ENCODE data around the gene CHCHD4. TPM values are rescaled to one million over a fixed set of nuclear protein-coding genes. Genes with fewer than 3 reads are reported as not detected.

CHCHD4 gene
- total and polyA plus RNA-seq, 10 donors: 8.4 to 17.1 (median 9.9) TPM

DNA sequence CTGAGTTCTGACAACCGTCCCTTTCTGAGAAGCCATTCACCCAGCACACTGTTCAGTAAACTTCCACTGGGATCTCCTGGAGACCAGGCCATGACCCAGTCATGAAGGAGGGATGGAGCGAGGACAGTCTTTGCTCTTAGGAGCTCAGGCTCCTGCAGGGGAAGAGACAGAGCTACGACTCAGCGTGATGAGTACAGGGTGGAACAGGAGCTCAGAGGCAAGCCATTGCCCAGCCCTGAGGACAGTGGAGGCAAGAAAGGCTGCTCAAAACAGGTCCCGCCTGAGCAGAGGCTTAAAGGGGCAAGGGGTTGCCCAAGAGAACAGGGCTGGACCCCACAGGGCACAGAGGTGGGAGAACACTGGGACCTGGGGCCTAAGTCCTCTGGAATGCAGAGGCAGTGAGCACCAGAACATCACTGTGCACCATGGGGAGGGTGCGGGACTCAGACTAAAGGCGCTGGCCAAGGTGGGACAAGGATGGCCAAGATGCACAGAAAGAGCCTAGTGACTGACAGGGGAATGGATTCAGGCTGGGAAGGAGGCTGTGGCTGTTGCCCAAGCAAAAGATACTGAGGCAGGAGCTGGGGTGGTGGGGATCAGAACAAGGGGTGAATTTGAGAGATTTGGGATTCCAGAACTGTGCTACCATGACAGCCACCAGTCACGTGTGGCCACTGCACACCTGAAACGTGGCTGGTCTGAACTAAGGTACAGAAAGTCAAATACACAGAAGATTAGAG, 26.0 kb upstream of the CHCHD4 start:
- no peak overlapping the region for H3K27ac ChIP-seq
- peaks cover 0 to 25% (median 11%) of the 10 kb centered on the region in 6 donors for H3K4me1 ChIP-seq
- H3K36me3 ChIP-seq: peaks cover 0 to 99% (median 64%) of the 10 kb centered on the region in 6 donors
- no peak for TF ChIP-seq POLR2A (IDR thresholded peaks at IDR 0.05)
- no peak for TF ChIP-seq POLR2AphosphoS5 (IDR thresholded peaks at IDR 0.05)
- TF ChIP-seq, protein P1, sequence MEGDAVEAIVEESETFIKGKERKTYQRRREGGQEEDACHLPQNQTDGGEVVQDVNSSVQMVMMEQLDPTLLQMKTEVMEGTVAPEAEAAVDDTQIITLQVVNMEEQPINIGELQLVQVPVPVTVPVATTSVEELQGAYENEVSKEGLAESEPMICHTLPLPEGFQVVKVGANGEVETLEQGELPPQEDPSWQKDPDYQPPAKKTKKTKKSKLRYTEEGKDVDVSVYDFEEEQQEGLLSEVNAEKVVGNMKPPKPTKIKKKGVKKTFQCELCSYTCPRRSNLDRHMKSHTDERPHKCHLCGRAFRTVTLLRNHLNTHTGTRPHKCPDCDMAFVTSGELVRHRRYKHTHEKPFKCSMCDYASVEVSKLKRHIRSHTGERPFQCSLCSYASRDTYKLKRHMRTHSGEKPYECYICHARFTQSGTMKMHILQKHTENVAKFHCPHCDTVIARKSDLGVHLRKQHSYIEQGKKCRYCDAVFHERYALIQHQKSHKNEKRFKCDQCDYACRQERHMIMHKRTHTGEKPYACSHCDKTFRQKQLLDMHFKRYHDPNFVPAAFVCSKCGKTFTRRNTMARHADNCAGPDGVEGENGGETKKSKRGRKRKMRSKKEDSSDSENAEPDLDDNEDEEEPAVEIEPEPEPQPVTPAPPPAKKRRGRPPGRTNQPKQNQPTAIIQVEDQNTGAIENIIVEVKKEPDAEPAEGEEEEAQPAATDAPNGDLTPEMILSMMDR (IDR thresholded peaks at IDR 0.05 in 8 of 11, conservative IDR thresholded peaks at IDR 0.05 in 3 of 11): no peak
- no peaks in the 10 kb centered on the region for H3K9me3 ChIP-seq
- WGBS, 5 donors: 94 to 98% (median 95%) methylated on average over 9 of the region's 9 CpGs
- no peak for DNase-seq
- intact Hi-C loops (cut with DNase I; ENCODE audit: low total_unique reads): no loop called here
- H3K27me3 ChIP-seq (replicated peaks in 1 of 7): no peaks in the 10 kb centered on the region
- no peak overlapping the region for H3K4me3 ChIP-seq

DNA sequence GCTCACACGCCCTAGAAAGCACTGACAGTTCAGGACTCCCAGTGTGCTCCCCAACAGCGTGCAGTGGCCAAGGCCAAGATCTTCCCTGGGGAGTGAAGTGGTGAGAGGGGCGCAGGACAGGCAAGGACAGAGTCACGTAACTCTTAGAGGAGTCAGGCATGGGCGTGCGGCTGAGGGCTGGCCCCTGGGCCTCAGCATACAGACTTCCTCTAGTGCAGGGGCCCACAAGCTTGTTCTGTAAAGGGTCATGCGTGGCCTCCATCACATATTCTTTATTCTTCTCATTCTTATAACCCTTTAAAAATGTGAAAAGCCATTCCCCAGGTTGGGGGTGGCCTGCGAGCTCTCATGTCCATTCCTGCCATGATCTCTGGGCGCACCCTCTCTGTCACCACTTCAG, 25.4 kb upstream of the CHCHD4 start:
- TF ChIP-seq, protein P1 (IDR thresholded peaks at IDR 0.05 in 8 of 11, conservative IDR thresholded peaks at IDR 0.05 in 3 of 11): no peak
- peak in 1 of 3 donors; percentile 18 for TF ChIP-seq POLR2AphosphoS5 (IDR thresholded peaks at IDR 0.05)
- no peak for DNase-seq
- H3K27ac ChIP-seq: no peak overlapping the region

DNA sequence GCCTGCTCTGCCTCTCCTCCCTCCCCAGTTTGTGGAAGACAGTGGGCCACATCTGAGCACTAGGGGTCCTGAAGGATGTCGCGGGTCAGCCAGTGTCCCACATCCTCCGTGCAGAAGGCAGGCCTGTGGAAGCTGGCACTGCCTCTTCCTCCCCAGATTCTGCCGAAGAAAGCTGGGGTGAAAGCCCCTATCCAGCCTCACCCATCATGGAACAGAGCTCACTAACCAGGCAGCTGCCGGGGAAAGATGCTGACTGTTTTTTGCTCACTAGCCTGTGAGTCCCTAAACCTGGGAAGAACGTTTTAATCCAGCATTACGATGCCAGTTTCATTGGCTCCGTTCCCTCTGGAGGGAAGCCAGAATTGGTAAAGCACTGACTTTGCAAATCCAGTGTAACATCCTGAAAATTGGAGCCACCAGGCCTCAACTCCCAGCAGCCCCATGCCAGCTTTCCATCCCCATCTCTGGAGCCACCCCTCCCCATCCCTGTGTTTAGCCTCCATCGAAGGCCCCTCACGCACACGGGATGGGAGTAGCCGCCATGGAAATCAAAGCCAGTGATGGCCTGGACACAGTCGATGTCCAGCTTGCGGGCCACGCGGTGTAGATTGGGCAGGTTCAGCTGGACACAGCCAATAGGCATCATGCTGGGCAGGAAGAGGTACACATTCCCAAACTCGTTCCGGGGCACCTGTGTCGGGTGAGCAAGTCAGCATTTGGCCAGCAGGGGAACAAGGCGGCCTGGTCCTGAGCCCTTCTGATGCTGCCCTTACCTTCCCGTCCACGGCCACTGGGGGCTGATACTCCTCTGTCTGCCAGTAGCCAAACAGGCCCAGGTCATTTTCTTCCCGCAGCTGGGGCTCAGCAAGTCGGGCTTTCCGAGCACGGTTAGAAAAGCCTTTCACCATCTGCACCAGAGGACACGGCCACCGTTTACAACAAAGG, 23.6 kb upstream of the CHCHD4 start:
- Histone ChIP-seq H3K4me3 (no peak overlapping the region), H3K27me3 (replicated peaks in 1 of 7) (no peaks in the 10 kb centered on the region), H3K27ac (peak overlapping the region in 2 of 8 donors; percentile 30 to 89), H3K9me3 (no peaks in the 10 kb centered on the region), H3K4me1 (peaks cover 20 to 44% (median 34%) of the 10 kb centered on the region in 6 donors), H3K36me3 (peaks cover 0 to 82% (median 56%) of the 10 kb centered on the region in 6 donors)
- 88 to 94% (median 91%) methylated on average over 25 to 28 of the region's 28 CpGs for WGBS, 5 donors
- TF ChIP-seq, protein P1 (IDR thresholded peaks at IDR 0.05 in 8 of 11, conservative IDR thresholded peaks at IDR 0.05 in 3 of 11): no peak
- TF ChIP-seq POLR2A (IDR thresholded peaks at IDR 0.05) (no peak), POLR2AphosphoS5 (IDR thresholded peaks at IDR 0.05) (peak in 2 of 3 donors; percentile 12 to 42)
- no peak for DNase-seq
- intact Hi-C loops (cut with DNase I; ENCODE audit: low total_unique reads): no loop called here

More for the DNA sequence above, 25.4 kb upstream of the CHCHD4 start:
- Histone ChIP-seq H3K4me1 (peaks cover 4 to 30% (median 17%) of the 10 kb centered on the region in 6 donors), H3K27me3 (replicated peaks in 1 of 7) (no peaks in the 10 kb centered on the region), H3K9me3 (no peaks in the 10 kb centered on the region), H3K4me3 (no peak overlapping the region), H3K36me3 (peaks cover 0 to 100% (median 65%) of the 10 kb centered on the region in 6 donors)
- intact Hi-C loops (cut with DNase I; ENCODE audit: low total_unique reads): no loop called here
- WGBS, 5 donors: 94 to 98% (median 96%) methylated on average over 9 of the region's 9 CpGs

All from spleen (tissue), 11 donors.